T-helper 2 cell treated with Interferon-gamma antibody and Interleukin-4, amounts not matched to agents 5 μg/mL and 100 μg/mL, for 36 hours (primary cell): Measurements from ENCODE around the gene SINHCAF.
A peak's percentile ranks its signal among the peaks of the same experiment; 100 is the strongest.

Source experiments
- DNase-seq: peaks from one replicate; pipeline ENCODE4 v3.0.0; 2021; ENCODE audit warnings: low spot score
- H3K27ac Mint-ChIP-seq: one replicate; pipeline ENCODE4 v1.8.0; 2021; ENCODE audit warnings: mild to moderate bottlenecking, mixed read lengths
- H3K27me3 Mint-ChIP-seq: one replicate; pipeline ENCODE4 v1.8.0; 2021; ENCODE audit warnings: low read depth, mixed read lengths
- H3K36me3 Mint-ChIP-seq: one replicate; pipeline ENCODE4 v1.8.0; 2021; ENCODE audit warnings: low read depth, mixed read lengths
- H3K4me1 Mint-ChIP-seq: one replicate; pipeline ENCODE4 v1.8.0; 2021; ENCODE audit warnings: low read depth, mixed read lengths
- H3K4me3 Mint-ChIP-seq: one replicate; pipeline ENCODE4 v1.8.0; 2022; ENCODE audit warnings: mild to moderate bottlenecking, moderate library complexity, mixed read lengths
- H3K9me3 Mint-ChIP-seq: one replicate; pipeline ENCODE4 v1.8.0; 2021; ENCODE audit warnings: mixed read lengths

Gene SINHCAF

GRCh38 chr12:31323391-31324115 is 2.4 kb downstream of the SINHCAF start:
- Mint-ChIP-seq H3K27ac (peak overlapping the region; percentile 96), H3K27me3 (peaks cover 6% of the 10 kb centered on the region), H3K36me3 (peaks cover 11% of the 10 kb centered on the region), H3K4me3 (peak overlapping the region; percentile 94), H3K9me3 (no peaks in the 10 kb centered on the region), H3K4me1 (peaks cover 47% of the 10 kb centered on the region)
- DNase-seq: peak; percentile 66

- peaks cover 6% of the 10 kb centered on the region for H3K27me3 Mint-ChIP-seq
- H3K36me3 Mint-ChIP-seq: peaks cover 11% of the 10 kb centered on the region
- H3K4me3 Mint-ChIP-seq: peak overlapping the region; percentile 94
- no peaks in the 10 kb centered on the region for H3K9me3 Mint-ChIP-seq
- H3K4me1 Mint-ChIP-seq: peaks cover 54% of the 10 kb centered on the region
- DNase-seq: no peak
- peak overlapping the region; percentile 96 for H3K27ac Mint-ChIP-seq
Observed at GRCh38 chr12:31322801-31323207, 3.1 kb downstream of the SINHCAF start.

GRCh38 chr12:31321897-31322228 is 4.1 kb downstream of the SINHCAF start:
- Mint-ChIP-seq H3K9me3 (no peaks in the 10 kb centered on the region), H3K27ac (peak overlapping the region; percentile 45), H3K36me3 (peaks cover 11% of the 10 kb centered on the region), H3K4me3 (peak overlapping the region; percentile 94), H3K4me1 (peaks cover 62% of the 10 kb centered on the region), H3K27me3 (peaks cover 3% of the 10 kb centered on the region)
- DNase-seq: no peak

- Mint-ChIP-seq H3K4me3 (peak overlapping the region; percentile 94), H3K36me3 (peaks cover 11% of the 10 kb centered on the region), H3K9me3 (no peaks in the 10 kb centered on the region), H3K27me3 (peaks cover 3% of the 10 kb centered on the region), H3K4me1 (peaks cover 63% of the 10 kb centered on the region), H3K27ac (peak overlapping the region; percentile 45)
- DNase-seq: no peak
Observed at GRCh38 chr12:31321186-31321896, 4.6 kb downstream of the SINHCAF start.

- peak overlapping the region; percentile 90 for H3K4me3 Mint-ChIP-seq
- peaks cover 73% of the 10 kb centered on the region for H3K4me1 Mint-ChIP-seq
- peak overlapping the region; percentile 92 for H3K27ac Mint-ChIP-seq
- DNase-seq: no peak
- H3K36me3 Mint-ChIP-seq: peaks cover 19% of the 10 kb centered on the region
- H3K27me3 Mint-ChIP-seq: no peaks in the 10 kb centered on the region
- no peaks in the 10 kb centered on the region for H3K9me3 Mint-ChIP-seq
Observed at GRCh38 chr12:31318657-31319269, 7.2 kb downstream of the SINHCAF start.

- peak overlapping the region; percentile 90 for H3K4me3 Mint-ChIP-seq
- peaks cover 64% of the 10 kb centered on the region for H3K4me1 Mint-ChIP-seq
- H3K27me3 Mint-ChIP-seq: no peaks in the 10 kb centered on the region
- H3K36me3 Mint-ChIP-seq: peaks cover 21% of the 10 kb centered on the region
- H3K9me3 Mint-ChIP-seq: peaks cover under 1% of the 10 kb centered on the region
- no peak for DNase-seq
- peak overlapping the region; percentile 92 for H3K27ac Mint-ChIP-seq
Observed at GRCh38 chr12:31317471-31318395, 8.2 kb downstream of the SINHCAF start.

- no peak for DNase-seq
- H3K36me3 Mint-ChIP-seq: peaks cover 29% of the 10 kb centered on the region
Observed at GRCh38 chr12:31316891-31317290, 9.1 kb downstream of the SINHCAF start.

GRCh38 chr12:31315784-31316465 is 10.0 kb downstream of the SINHCAF start:
- peaks cover 38% of the 10 kb centered on the region for H3K36me3 Mint-ChIP-seq
- H3K9me3 Mint-ChIP-seq: peaks cover 14% of the 10 kb centered on the region
- DNase-seq: no peak
- H3K27me3 Mint-ChIP-seq: no peaks in the 10 kb centered on the region
- H3K27ac Mint-ChIP-seq: peak overlapping the region; percentile 18
- peaks cover 50% of the 10 kb centered on the region for H3K4me1 Mint-ChIP-seq
- no peak overlapping the region for H3K4me3 Mint-ChIP-seq

More at GRCh38 chr12:31316891-31317290, 9.1 kb downstream of the SINHCAF start:
- Mint-ChIP-seq H3K4me3 (peak overlapping the region; percentile 90), H3K9me3 (peaks cover 9% of the 10 kb centered on the region), H3K27ac (peak overlapping the region; percentile 92), H3K4me1 (peaks cover 58% of the 10 kb centered on the region), H3K27me3 (no peaks in the 10 kb centered on the region)

- peak overlapping the region; percentile 28 for H3K27ac Mint-ChIP-seq
Observed at GRCh38 chr12:31315044-31315715, 10.8 kb downstream of the SINHCAF start.

GRCh38 chr12:31312431-31312830 is 13.5 kb downstream of the SINHCAF start:
- H3K36me3 Mint-ChIP-seq: peaks cover 55% of the 10 kb centered on the region
- peaks cover 19% of the 10 kb centered on the region for H3K4me1 Mint-ChIP-seq
- no peak overlapping the region for H3K4me3 Mint-ChIP-seq
- H3K9me3 Mint-ChIP-seq: peaks cover 16% of the 10 kb centered on the region
- no peak for DNase-seq
- H3K27me3 Mint-ChIP-seq: no peaks in the 10 kb centered on the region
- no peak overlapping the region for H3K27ac Mint-ChIP-seq

More at GRCh38 chr12:31315044-31315715, 10.8 kb downstream of the SINHCAF start:
- DNase-seq: no peak
- Mint-ChIP-seq H3K36me3 (peaks cover 45% of the 10 kb centered on the region), H3K4me3 (no peak overlapping the region), H3K27me3 (no peaks in the 10 kb centered on the region), H3K4me1 (peaks cover 43% of the 10 kb centered on the region), H3K9me3 (peaks cover 16% of the 10 kb centered on the region)

GRCh38 chr12:31311634-31312258 is 14.2 kb downstream of the SINHCAF start:
- H3K27me3 Mint-ChIP-seq: no peaks in the 10 kb centered on the region
- H3K27ac Mint-ChIP-seq: no peak overlapping the region
- H3K36me3 Mint-ChIP-seq: peaks cover 57% of the 10 kb centered on the region
- no peak overlapping the region for H3K4me3 Mint-ChIP-seq
- DNase-seq: no peak
- H3K4me1 Mint-ChIP-seq: peaks cover 16% of the 10 kb centered on the region
- H3K9me3 Mint-ChIP-seq: peaks cover 16% of the 10 kb centered on the region

- Mint-ChIP-seq H3K4me1 (peaks cover 15% of the 10 kb centered on the region), H3K27ac (no peak overlapping the region), H3K4me3 (no peak overlapping the region), H3K36me3 (peaks cover 63% of the 10 kb centered on the region), H3K27me3 (no peaks in the 10 kb centered on the region), H3K9me3 (peaks cover 16% of the 10 kb centered on the region)
- DNase-seq: no peak
Observed at GRCh38 chr12:31310488-31310887, 15.5 kb downstream of the SINHCAF start.
